Measurements from ENCODE around the gene RNASEL.

- TF ChIP-seq, protein P1, sequence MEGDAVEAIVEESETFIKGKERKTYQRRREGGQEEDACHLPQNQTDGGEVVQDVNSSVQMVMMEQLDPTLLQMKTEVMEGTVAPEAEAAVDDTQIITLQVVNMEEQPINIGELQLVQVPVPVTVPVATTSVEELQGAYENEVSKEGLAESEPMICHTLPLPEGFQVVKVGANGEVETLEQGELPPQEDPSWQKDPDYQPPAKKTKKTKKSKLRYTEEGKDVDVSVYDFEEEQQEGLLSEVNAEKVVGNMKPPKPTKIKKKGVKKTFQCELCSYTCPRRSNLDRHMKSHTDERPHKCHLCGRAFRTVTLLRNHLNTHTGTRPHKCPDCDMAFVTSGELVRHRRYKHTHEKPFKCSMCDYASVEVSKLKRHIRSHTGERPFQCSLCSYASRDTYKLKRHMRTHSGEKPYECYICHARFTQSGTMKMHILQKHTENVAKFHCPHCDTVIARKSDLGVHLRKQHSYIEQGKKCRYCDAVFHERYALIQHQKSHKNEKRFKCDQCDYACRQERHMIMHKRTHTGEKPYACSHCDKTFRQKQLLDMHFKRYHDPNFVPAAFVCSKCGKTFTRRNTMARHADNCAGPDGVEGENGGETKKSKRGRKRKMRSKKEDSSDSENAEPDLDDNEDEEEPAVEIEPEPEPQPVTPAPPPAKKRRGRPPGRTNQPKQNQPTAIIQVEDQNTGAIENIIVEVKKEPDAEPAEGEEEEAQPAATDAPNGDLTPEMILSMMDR (conservative IDR thresholded peaks at IDR 0.05; ENCODE audit: low read depth, low read length): no peak
- TF ChIP-seq USF2 (IDR thresholded peaks at IDR 0.05; ENCODE audit: low read depth, low read length): no peak
- TF ChIP-seq MXI1 (IDR thresholded peaks at IDR 0.05; ENCODE audit: borderline replicate concordance, low read depth, low read length): no peak
- no peak for TF ChIP-seq SMC3 (IDR thresholded peaks at IDR 0.05; ENCODE audit: low read depth, low read length)
- no peak for TF ChIP-seq POLR2A (IDR thresholded peaks at IDR 0.05; ENCODE audit: low read depth, low read length)
- no peak for TF ChIP-seq ELK1 (IDR thresholded peaks at IDR 0.05; ENCODE audit: borderline replicate concordance, low read depth, low read length)
- no peak for TF ChIP-seq CEBPB (IDR thresholded peaks at IDR 0.05; ENCODE audit: low read depth, low read length)
- TF ChIP-seq RFX5 (IDR thresholded peaks at IDR 0.05; ENCODE audit: low read depth, low read length): no peak
- TF ChIP-seq RCOR1 (IDR thresholded peaks at IDR 0.05; ENCODE audit: insufficient replicate concordance, low read length): no peak
- TF ChIP-seq NFE2L2 (IDR thresholded peaks at IDR 0.05; ENCODE audit: low read depth, low read length): no peak
- no peak for TF ChIP-seq BHLHE40 (IDR thresholded peaks at IDR 0.05; ENCODE audit: low read depth, low read length)
- TF ChIP-seq RAD21 (IDR thresholded peaks at IDR 0.05; ENCODE audit: low read length): no peak
- TF ChIP-seq MAFK (IDR thresholded peaks at IDR 0.05; ENCODE audit: low read depth, low read length): no peak
- no peak for TF ChIP-seq FOS (IDR thresholded peaks at IDR 0.05; ENCODE audit: low read depth, low read length)
These were observed 9.2 kb upstream of the RNASEL start for GRCh38 chr1:182598296-182598695.
